Glomerular visceral epithelial cell (primary cell): Measurements from ENCODE around the gene CERS6.
A peak's percentile ranks its signal among the peaks of the same experiment; 100 is the strongest.
"Not testable (repeated sequence)": the region's sequence is repeated elsewhere in the genome, so short reads cannot be mapped to it uniquely, and the experiment has no call there.

Experiments
- DNase-seq: peaks from one replicate; pipeline ENCODE4 v3.0.0-alpha.2; 2016; ENCODE audit errors: extremely low spot score

The CERS6 gene

DNA sequence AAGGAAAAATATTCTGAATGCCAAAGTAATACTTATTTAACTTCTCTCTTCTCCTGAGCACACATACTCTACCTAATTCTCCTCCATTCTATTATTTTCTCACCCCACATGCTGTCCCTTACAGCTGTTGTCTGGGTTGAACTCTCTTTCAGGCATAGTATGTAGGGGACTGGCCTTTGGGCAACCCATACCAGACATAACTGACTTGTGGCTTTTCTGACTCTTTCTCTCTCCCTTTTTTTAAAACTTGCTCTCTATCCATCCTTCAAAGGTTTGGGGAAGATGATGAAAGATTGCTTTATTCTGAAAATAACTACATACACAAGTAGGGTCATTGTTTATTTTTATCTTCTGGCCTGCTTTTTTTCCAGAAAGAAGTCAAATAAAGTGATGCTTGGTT is 276.4 kb downstream of the CERS6 start:
- DNase-seq: no peak

DNA sequence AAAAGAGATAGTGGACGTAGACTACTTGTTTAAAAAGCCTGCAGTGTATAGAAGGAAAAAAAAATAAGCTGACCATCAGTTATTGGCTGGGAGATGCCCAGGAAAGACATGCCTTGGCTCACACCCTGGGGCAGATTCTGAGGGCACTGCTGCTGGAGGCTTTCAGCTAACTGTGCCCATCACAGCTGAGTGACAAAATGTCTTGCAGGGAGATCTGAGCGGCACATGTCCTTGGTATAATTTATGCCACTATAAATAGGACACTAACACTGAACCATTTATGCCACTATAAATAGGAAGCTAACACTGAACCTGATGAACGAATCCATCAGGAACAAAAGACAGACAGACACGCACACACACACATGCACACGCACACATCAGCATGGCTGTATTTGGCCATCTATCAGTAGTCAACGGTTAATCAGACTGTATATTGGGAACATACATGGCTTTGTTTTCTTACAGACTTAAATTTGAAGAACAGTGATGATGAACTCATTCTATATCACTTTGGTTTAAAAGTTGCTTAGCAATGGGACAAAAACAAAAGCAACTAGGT is 278.2 kb downstream of the CERS6 start:
- DNase-seq: no peak

DNA sequence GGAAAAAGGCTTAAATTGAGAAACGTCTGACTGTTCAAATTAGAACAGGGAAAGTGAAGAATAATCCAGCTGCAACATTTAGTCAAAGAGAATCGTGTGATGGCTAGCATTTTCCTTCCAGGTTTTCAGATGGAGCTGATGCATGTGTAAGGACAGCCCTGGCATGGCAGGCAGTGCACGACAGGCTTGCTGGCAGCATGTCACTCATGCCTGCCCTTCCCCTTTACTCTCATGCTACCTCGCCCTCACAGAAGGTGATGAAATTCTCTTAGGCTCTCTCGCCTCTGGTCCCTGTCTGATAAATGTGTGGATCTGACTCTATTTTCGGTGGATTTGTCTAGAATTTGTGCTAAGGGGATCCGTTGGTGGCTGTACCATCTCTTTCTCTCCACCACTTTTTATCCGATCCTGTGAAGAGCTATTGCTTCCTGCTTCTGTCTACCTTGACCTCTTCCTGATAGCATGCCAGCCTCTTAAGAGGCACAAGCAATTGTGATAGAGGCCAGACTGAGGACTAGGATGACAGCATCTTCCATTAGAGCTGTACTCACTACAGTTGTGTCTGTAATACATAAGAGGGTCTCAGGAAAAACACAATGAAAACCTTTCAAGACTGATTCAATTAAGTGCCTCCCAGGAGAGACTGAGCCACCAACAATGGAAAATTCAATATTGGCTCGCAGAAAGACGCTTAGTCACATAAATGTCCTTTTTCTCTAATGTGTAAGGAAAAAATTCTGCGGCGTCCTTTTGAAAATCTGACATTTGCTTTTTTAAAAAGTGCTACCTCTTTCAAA is 280.8 kb downstream of the CERS6 start:
- DNase-seq: no peak

- DNase-seq: no peak
Observed at GRCh38 chr2:168738062-168738461, 282.0 kb downstream of the CERS6 start.

DNA sequence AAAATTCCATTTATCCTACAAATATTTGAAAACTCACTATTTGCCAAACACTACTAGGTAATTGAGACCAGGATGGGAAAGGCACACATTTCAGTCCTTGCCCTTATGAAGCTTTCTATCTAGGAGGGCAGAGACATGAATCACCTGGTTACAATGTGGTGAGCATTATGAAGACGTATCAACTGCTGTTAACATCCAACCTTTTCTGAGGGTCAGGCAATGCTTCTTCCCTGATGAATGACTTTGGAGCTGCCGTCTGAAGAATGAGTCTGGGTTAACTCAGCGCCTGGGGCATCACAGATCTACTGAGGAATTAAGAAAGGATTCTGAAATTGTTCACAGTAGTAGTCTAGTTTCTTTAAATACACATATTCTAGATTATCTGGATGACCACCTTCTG is 284.3 kb downstream of the CERS6 start:
- DNase-seq: no peak

DNA sequence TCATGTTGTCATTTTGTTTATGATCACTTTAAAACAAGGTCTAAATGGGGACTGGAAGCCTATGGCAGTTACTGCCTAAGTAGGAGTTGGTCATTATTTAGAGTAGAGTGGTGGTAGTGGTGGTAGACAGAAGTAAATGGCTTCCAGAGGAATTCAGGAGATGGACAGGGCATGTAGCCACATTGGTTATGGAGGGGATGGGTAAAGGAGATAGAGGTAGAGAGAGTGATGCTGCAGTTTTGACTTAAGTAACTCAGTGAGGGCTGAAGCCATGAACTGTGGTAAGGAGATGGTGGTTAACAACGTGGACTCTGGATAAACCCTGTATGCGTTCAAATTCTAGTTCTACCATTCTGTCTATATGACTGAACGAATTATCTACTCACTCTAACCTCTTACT is 284.7 kb downstream of the CERS6 start:
- DNase-seq: no peak

DNA sequence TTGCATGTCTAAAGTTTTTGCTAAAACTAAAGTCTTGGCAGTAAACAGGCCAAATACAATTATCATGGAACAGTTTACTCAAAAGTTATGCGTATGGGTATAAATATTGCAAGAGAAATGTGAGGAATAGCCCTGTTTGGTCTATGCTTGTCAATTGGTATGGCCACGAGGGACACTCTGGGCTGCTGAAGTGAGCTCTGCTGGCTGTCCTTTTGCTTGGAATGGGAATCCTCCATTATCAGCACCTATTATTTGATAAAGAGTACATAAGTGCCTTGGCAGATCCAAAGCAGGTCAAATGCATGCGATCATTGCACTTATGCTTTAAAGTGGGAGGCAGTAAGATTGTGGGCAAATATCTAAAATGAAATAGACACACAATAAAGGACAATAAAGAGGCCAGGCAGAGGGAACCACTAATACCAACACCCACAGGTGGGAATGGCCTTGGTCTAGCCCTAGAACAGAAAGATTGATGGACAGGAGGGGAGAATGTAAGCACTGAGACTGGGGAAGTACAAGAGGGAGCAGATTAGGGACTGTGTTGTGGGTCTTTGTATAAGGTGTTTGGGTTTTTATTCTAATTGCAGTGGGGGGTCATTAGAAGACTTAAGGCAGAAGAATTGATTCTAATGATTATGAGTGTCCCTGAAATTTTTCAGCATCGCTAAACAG is 286.3 kb downstream of the CERS6 start:
- DNase-seq: no peak

- no peak for DNase-seq
Observed at GRCh38 chr2:168744844-168745243, 288.8 kb downstream of the CERS6 start.

GRCh38 chr2:168748461-168748860 is 292.4 kb downstream of the CERS6 start:
- no peak for DNase-seq

- DNase-seq: no peak
Observed at GRCh38 chr2:168749297-168749696, 293.2 kb downstream of the CERS6 start.

- DNase-seq: no peak
Observed at GRCh38 chr2:168751104-168751740, 295.1 kb downstream of the CERS6 start.

GRCh38 chr2:168752361-168752760 is 296.3 kb downstream of the CERS6 start:
- DNase-seq: no peak

- DNase-seq: no peak
Observed at GRCh38 chr2:168753765-168754329, 297.8 kb downstream of the CERS6 start.

DNA sequence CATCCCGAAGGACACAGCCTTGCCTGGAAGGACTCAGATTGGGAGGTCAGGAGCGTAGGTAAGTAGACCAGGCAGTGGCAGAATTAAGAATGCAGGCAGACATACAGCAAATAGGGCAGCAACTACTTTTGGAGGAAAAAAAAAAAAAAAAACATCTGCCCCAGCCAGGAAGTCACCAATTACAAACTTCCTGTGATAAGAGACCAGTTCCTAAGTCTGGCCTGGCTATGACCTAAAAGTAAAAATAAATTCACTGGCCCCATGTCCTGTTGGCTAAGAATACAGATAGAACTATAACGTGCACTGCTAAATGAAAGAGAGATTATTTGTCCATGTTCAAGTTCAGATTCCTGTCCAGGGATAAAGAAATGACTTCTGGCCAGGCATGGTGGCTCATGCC is 301.2 kb downstream of the CERS6 start:
- no peak for DNase-seq

DNA sequence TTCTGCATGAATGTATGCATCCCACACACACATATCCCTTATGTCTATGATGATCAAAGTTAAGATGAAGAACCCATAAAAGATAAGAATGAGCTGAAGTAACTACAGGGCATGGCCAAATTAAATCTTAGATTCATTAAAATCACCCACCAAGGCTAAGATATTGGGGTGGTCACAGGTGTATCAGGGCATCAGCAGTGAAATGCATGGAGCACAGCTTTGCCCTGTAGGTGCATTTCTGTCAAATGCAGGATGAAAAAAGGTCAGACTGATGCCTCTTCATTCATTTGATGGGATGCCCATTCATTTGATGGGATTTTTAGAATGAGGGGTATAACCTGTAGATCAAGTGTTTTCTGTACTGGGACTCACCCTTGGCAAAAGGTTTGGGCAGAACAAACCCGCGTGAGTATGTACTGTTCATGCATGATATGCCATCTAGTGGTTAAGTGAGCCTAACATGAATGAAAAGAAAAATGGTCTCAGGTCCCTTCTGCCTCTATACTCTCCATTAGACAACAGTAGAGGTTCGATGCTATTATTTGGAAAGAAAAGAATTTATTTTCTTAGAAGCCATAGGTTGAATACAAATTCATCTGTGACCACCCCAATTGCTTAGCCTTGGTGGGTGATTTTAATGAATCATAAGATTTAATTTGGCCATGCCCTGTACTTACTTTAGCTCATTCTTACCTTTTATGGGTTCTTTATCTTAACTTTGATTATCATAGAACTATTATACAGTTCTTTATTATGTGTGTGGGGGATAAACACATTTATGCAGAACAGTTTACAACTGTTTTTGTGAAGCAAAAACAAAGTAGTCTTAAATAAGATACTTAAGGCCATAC is 303.1 kb downstream of the CERS6 start:
- peak; percentile 54 for DNase-seq

DNA sequence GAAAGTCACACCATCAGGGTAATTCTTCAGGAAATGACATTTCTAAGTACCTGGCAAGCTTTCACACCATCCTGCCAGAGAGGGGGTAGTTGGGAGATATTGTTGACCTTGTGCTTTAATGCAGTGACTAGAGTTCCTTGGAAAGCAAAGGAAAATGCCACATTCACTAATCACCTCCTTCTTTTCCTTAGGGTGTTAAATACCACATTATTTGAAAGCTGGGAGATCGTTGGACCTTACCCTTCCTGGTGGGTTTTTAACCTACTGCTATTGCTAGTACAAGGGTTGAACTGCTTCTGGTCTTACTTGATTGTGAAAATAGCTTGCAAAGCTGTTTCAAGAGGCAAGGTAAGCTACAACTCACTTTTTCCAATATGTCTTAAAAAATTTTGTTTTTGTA is 309.3 kb downstream of the CERS6 start:
- no peak for DNase-seq

DNA sequence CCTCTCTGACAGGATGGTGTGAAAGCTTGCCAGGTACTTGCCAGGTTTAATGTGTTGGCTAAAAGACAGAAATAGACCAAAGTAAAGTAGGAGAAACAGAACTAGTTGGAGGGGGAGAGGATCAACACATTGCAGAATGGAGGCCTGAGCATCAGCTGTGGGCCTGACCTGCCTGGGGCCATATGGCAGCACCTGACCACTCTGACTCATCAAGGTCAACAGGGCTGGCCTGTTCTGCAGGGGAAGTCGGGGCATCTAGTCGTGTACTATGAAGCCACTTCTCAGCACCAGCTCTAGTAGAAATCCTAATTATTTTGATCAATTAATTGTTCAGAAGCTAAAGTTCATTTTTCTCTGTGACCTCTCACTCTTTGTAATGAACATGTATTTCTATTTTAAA is 310.5 kb downstream of the CERS6 start:
- no peak for DNase-seq

DNA sequence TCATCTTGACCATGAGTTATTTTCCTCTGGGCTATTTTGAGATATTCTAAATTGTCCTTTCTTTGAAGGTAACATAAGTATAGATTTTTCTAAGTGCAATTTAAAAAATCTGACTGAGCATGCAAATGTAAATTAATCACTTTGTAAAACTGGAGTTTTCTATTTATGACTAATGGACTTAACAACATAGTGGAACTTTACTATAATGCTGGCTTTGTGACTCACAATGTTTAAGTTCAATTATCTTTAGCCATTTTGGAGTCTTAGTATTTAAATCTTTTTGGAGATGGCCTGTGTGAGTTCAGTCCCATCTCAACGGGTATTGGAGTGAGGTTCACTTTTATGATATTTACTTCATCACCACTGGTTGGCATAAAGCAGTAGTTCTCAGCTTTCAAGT is 311.2 kb downstream of the CERS6 start:
- no peak for DNase-seq

- not testable (repeated sequence) for DNase-seq
Observed at GRCh38 chr2:168768357-168768756, 312.3 kb downstream of the CERS6 start.

- DNase-seq: no peak
Observed at GRCh38 chr2:168770796-168771195, 314.7 kb downstream of the CERS6 start.

- DNase-seq: no peak
Observed at GRCh38 chr2:168772704-168773103, 316.6 kb downstream of the CERS6 start.
